NCI-H82 (cell line): ENCODE measurements around the gene DOCK8.

Experiments used
- DNase-seq: peaks from one replicate; lab custom pipeline; 2025; lab: John Stamatoyannopoulos, UW

The DOCK8 gene

DNA sequence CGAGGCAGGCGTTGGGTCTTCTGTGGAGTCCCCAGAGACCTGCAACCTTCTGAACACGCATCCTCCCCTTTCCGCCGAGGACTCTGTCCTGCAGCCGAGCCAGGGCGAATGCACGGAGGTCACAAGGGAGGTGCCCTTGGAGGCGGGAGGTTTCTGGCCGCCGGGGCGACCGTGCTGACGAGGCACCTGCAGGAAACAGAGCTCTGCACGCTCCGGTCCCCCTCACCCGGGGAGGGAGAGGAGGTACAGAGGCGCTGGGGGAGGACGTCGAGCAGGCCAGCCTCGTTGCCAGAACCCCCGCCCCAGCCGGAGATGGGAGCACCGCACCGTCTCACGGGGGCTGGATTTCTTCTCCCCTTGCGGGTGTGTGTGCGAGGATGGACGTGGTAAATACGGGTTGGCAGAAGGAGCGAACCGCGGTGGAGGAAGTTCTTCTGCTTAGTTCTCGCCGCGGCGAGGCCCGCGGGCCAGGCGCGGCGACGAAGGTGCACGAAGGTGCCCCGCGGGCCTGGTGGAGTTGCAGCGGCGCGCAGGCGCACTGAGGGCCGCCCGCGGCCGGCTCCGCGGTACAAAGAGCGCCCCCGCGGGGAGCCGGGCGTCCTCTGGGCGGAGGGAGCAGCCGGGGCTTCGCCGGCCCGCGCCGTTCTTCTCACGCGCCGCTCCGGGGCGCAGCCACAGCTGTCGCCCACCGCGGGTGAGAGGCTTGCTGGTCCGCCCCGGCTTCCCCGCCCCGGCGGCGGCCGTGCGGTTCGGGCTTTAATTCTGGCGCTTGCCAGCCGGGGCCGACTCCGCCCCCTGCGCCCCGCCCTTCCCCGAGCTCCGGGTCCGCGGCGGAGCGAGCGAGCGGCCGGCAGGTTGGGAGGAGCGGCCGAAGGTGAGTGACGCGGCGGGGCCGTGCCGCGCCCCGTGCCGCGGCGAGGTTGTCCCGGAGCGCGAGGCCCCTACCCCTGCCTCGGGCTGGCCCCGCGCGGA lies 289.5 kb downstream of the DOCK8 start, which contains the start of gene KANK1:
Gene KANK1 (plus strand): TSS at position 815 of the 972 bp plus-strand sequence.
- DNase-seq, result peak; percentile 87

DNA sequence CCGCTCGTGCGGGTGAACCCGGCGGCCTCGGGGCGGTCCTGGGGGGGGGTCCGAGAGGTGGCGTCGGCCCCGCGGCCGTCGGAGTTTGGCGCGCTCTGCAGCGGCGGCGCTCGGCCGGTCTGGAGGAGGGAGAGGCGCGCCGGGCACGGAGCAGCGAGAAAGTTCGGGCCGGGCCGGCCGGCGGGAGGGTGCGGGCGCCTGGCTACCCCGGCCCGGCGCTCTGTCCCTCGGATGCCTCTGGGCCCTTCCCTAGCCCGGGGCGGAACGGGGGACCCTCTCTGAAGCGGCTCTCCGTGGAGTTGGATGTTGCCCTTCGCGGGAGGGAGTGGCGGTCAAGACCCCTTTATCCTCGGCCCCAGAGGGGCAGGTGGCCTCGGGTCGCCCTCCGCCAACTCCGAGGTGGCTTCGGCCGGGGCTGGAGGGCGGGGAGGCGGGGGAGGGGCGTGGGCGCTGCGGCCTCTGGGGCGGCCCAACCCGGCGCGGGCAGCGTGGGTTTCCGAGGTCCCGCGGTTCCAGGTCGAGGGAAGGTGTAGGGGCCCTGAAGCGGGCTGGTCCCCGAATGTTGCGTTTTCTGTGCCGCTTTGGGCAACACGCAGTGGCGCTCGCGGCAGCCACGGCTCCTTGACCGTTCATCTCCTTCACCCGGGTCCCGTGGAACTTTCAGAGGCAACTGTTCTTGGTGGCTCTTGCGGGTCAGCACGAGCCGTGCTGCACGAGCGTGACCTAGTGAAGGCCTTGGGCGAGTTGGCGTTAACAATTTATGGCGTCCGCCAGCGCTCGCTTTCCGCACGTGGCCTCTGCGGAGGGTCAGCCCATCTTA lies 290.5 kb downstream of the DOCK8 start:
- peak; percentile 40 for DNase-seq

- DNase-seq, result peak; percentile 36
Observed at GRCh38 chr9:505741-506059, 291.0 kb downstream of the DOCK8 start.

DNA sequence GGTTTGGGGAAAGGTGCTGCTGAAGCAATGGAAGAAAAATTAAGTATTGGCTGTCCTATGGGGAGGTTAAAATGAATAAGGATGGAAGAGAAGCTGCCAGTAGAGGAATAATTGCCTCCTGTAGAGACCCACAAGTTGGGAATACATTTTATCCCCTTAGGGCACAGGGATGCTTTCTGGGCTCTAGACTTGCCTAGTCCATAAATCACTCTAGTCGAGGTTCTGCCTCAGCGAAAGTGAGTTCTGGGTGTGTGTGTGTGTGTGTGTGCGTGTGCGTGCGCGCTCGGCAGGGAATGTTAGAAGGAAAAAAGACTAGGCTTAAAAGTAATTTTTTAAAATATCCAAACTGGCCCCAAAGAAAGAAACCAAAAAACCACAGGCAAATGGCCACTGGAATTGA lies 291.6 kb downstream of the DOCK8 start:
- DNase-seq, result no peak

- no peak for DNase-seq
Observed at GRCh38 chr9:511861-512260, 297.2 kb downstream of the DOCK8 start.

DNA sequence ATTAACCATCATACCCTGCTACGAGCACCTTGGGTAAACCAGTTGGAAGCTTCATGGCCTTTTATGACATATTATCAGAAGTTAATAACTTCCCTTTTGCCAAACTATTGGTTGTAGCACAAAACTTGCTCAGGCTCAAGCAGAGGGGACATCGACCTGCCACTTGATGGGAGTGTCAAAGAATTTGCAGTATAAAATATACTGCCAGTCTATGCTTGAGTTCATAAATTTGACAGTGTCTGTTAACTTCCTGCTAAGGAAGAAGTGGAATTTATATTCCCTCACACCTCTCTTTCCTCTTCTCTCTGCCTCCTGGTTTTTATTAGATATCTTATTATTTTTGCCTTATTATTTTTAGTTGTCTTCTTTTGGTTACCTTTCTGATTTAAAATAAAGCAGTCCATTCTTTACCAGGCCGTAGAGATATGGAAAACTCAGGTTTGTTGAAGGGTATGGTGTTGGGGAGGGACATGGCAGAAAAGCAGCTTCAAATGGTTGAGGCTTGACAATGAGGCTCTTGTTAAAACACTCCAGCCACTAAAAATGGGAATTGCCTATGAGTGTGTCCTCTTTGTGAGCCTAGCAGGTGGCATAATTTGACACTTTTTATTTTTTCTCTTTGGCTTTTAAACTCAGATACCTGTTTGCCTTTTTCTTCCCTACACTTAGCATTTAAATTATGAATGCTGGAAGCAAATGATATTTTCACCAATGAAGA lies 298.0 kb downstream of the DOCK8 start:
- no peak for DNase-seq
